ENCODE results near the gene B3GALNT1.

The B3GALNT1 gene

GRCh38 chr3:161132391-161132790, 27.2 kb upstream of the B3GALNT1 start:
- H3K9me3 ChIP-seq (ENCODE audit: insufficient read depth, low read length): no peaks in the 10 kb centered on the region
- H4K20me1 ChIP-seq (ENCODE audit: insufficient read depth, low read length): no peaks in the 10 kb centered on the region
- no peak overlapping the region for H3K9ac ChIP-seq (ENCODE audit: low read length)
- no peak overlapping the region for H3K4me3 ChIP-seq (ENCODE audit: low read length)
- no peaks in the 10 kb centered on the region for H3K4me1 ChIP-seq (ENCODE audit: low read length)
- H3K27ac ChIP-seq (ENCODE audit: low read length): no peak overlapping the region
- no peak for TF ChIP-seq CTCF (IDR thresholded peaks at IDR 0.05; ENCODE audit: low read depth, low read length)
- TF ChIP-seq EZH2phosphoT487 (IDR thresholded peaks at IDR 0.05; ENCODE audit: low read depth): no peak
- H3K27me3 ChIP-seq (ENCODE audit: low read depth, low read length): no peaks in the 10 kb centered on the region
- H3K79me2 ChIP-seq (ENCODE audit: low read length): no peaks in the 10 kb centered on the region
- H3K4me2 ChIP-seq (ENCODE audit: low read length): no peak overlapping the region
- H3K36me3 ChIP-seq (replicated peaks; ENCODE audit: low read depth, low read length): no peaks in the 10 kb centered on the region
- H2AFZ ChIP-seq (ENCODE audit: low read depth, low read length): no peak overlapping the region

GRCh38 chr3:161126495-161126894, 21.3 kb upstream of the B3GALNT1 start:
- TF ChIP-seq CTCF (IDR thresholded peaks at IDR 0.05; ENCODE audit: low read depth, low read length) (no peak), EZH2phosphoT487 (IDR thresholded peaks at IDR 0.05; ENCODE audit: low read depth) (no peak)
- Histone ChIP-seq H4K20me1 (ENCODE audit: insufficient read depth, low read length) (no peaks in the 10 kb centered on the region), H3K9me3 (ENCODE audit: insufficient read depth, low read length) (peaks cover 5% of the 10 kb centered on the region), H3K27ac (ENCODE audit: low read length) (no peak overlapping the region), H3K9ac (ENCODE audit: low read length) (no peak overlapping the region), H2AFZ (ENCODE audit: low read depth, low read length) (no peak overlapping the region), H3K4me3 (ENCODE audit: low read length) (no peak overlapping the region), H3K79me2 (ENCODE audit: low read length) (no peaks in the 10 kb centered on the region), H3K36me3 (replicated peaks; ENCODE audit: low read depth, low read length) (no peaks in the 10 kb centered on the region), H3K4me1 (ENCODE audit: low read length) (no peaks in the 10 kb centered on the region), H3K27me3 (ENCODE audit: low read depth, low read length) (no peaks in the 10 kb centered on the region), H3K4me2 (ENCODE audit: low read length) (no peak overlapping the region)

- Histone ChIP-seq H3K36me3 (replicated peaks; ENCODE audit: low read depth, low read length) (no peaks in the 10 kb centered on the region), H3K9ac (ENCODE audit: low read length) (no peak overlapping the region), H4K20me1 (ENCODE audit: insufficient read depth, low read length) (no peaks in the 10 kb centered on the region), H3K4me1 (ENCODE audit: low read length) (no peaks in the 10 kb centered on the region), H3K27ac (ENCODE audit: low read length) (no peak overlapping the region), H3K4me3 (ENCODE audit: low read length) (no peak overlapping the region), H3K9me3 (ENCODE audit: insufficient read depth, low read length) (peaks cover 7% of the 10 kb centered on the region; the same call in 1 of the 2 replicates), H3K27me3 (ENCODE audit: low read depth, low read length) (no peaks in the 10 kb centered on the region), H3K79me2 (ENCODE audit: low read length) (no peaks in the 10 kb centered on the region), H2AFZ (ENCODE audit: low read depth, low read length) (no peak overlapping the region), H3K4me2 (ENCODE audit: low read length) (no peak overlapping the region)
- TF ChIP-seq EZH2phosphoT487 (IDR thresholded peaks at IDR 0.05; ENCODE audit: low read depth) (no peak), CTCF (IDR thresholded peaks at IDR 0.05; ENCODE audit: low read depth, low read length) (no peak)
These were observed 12.5 kb upstream of the B3GALNT1 start for GRCh38 chr3:161117646-161118045.

- H3K79me2 ChIP-seq (ENCODE audit: low read length): no peaks in the 10 kb centered on the region
- H3K4me1 ChIP-seq (ENCODE audit: low read length): no peaks in the 10 kb centered on the region
- no peaks in the 10 kb centered on the region; the same call in 1 of the 2 replicates for H3K9me3 ChIP-seq (ENCODE audit: insufficient read depth, low read length)
- TF ChIP-seq EZH2phosphoT487 (IDR thresholded peaks at IDR 0.05; ENCODE audit: low read depth) (no peak), CTCF (IDR thresholded peaks at IDR 0.05; ENCODE audit: low read depth, low read length) (no peak)
- no peak overlapping the region for H3K9ac ChIP-seq (ENCODE audit: low read length)
- no peaks in the 10 kb centered on the region for H4K20me1 ChIP-seq (ENCODE audit: insufficient read depth, low read length)
- H3K4me2 ChIP-seq (ENCODE audit: low read length): no peak overlapping the region
- no peaks in the 10 kb centered on the region for H3K36me3 ChIP-seq (replicated peaks; ENCODE audit: low read depth, low read length)
- no peak overlapping the region for H3K27ac ChIP-seq (ENCODE audit: low read length)
- no peak overlapping the region for H2AFZ ChIP-seq (ENCODE audit: low read depth, low read length)
- no peaks in the 10 kb centered on the region for H3K27me3 ChIP-seq (ENCODE audit: low read depth, low read length)
- no peak overlapping the region for H3K4me3 ChIP-seq (ENCODE audit: low read length)
These were observed 3.7 kb upstream of the B3GALNT1 start for GRCh38 chr3:161108840-161109239.
